Spinal cord (tissue), 10 donors: ENCODE measurements around the gene IQSEC1. TPM values are rescaled to one million over a fixed set of nuclear protein-coding genes. Genes with fewer than 3 reads are reported as not detected.

Source experiments
- DNase-seq, 6 donors: peaks; one replicate each; pipeline versions ENCODE4 v3.0.0 to v3.0.0-alpha.2; 2013 to 2015; ENCODE audit warnings: low spot score in 6 of 6, low read depth in 4 of 6
- H3K27ac ChIP-seq: one replicate; pipeline ENCODE4 v1.5.1; 2013; ENCODE audit warnings: low read depth, low read length, control low read depth
- H3K27me3 ChIP-seq: one replicate; pipeline ENCODE4 v1.6.1; 2013; ENCODE audit warnings: low read length; ENCODE audit not compliant: control insufficient read depth, insufficient read depth
- H3K36me3 ChIP-seq: one replicate; pipeline ENCODE4 v1.6.1; 2013; ENCODE audit warnings: low read length; ENCODE audit not compliant: control insufficient read depth, insufficient read depth
- H3K4me1 ChIP-seq: one replicate; pipeline ENCODE4 v1.6.1; 2013; ENCODE audit warnings: low read length; ENCODE audit not compliant: control insufficient read depth, insufficient read depth
- H3K4me3 ChIP-seq: one replicate; pipeline ENCODE4 v1.5.1; 2013; ENCODE audit warnings: low read depth, low read length, control low read depth
- H3K9me3 ChIP-seq: one replicate; pipeline ENCODE4 v1.6.1; 2013; ENCODE audit warnings: low read length; ENCODE audit not compliant: control insufficient read depth, insufficient read depth
- WGBS: methylation state at CpG from one replicate; pipeline ENCODE4 v1.1.5; 2013; ENCODE audit warnings: missing lambda C conversion rate; ENCODE audit not compliant: insufficient coverage; 5-methylcytosine and 5-hydroxymethylcytosine counted together
- polyA plus RNA-seq, 2 donors: library from polyadenylated mRNA; unstranded; fragments of 120-200 nt; gene quantifications; one replicate each; pipeline ENCODE4 v1.2.1, GENCODE V29; 2013; ENCODE audit not compliant: insufficient read length in 2 of 2
- total RNA-seq, 2 donors: library from RNA; depleted of rRNA in 1 of 2; stranded (reverse); fragments of 120-200 nt in 1 of 2; fragments of >200 nt in 1 of 2; gene quantifications; one replicate each; pipeline versions ENCODE4 v1.2.3 to v1.2.4, GENCODE V29; 2013 to 2014
- donor health status: healthy.

The IQSEC1 gene
- total and polyA plus RNA-seq, 4 donors: 40.2 to 87.1 (median 63.6) TPM

GRCh38 chr3:13098192-13098988 lies 25.2 kb upstream of the IQSEC1 start:
- no peak overlapping the region for H3K27ac ChIP-seq
- WGBS: 96% methylated on average over 6 of the region's 9 CpGs
- no peak for DNase-seq
- no peaks in the 10 kb centered on the region for H3K27me3 ChIP-seq
- H3K4me1 ChIP-seq: peaks cover 24% of the 10 kb centered on the region
- no peaks in the 10 kb centered on the region for H3K9me3 ChIP-seq
- no peaks in the 10 kb centered on the region for H3K36me3 ChIP-seq
- H3K4me3 ChIP-seq: no peak overlapping the region

DNA sequence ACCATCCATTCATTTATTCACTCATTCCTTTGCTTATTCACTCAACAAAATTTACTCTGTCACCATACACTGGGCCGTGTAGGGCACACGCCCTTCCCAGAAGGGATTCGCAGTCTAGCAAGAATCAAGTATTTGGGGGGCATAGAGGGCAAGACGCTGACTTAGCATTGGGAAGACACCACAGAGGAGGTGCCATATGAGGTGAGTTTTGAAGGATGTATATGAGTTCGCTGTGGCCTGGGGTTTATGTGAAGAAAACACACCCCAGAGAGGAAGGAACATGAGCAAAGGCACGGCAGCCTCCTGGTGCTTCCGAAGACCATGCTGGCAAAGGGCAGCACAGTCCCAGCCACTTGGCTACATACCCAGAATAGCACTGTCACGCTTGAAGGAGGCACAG lies 23.1 kb upstream of the IQSEC1 start:
- no peak for DNase-seq
- H3K4me3 ChIP-seq: no peak overlapping the region
- H3K36me3 ChIP-seq: no peaks in the 10 kb centered on the region
- no peak overlapping the region for H3K27ac ChIP-seq
- WGBS: 98% methylated on average over 4 of the region's 8 CpGs
- no peaks in the 10 kb centered on the region for H3K27me3 ChIP-seq
- H3K9me3 ChIP-seq: no peaks in the 10 kb centered on the region
- peaks cover 28% of the 10 kb centered on the region for H3K4me1 ChIP-seq

DNA sequence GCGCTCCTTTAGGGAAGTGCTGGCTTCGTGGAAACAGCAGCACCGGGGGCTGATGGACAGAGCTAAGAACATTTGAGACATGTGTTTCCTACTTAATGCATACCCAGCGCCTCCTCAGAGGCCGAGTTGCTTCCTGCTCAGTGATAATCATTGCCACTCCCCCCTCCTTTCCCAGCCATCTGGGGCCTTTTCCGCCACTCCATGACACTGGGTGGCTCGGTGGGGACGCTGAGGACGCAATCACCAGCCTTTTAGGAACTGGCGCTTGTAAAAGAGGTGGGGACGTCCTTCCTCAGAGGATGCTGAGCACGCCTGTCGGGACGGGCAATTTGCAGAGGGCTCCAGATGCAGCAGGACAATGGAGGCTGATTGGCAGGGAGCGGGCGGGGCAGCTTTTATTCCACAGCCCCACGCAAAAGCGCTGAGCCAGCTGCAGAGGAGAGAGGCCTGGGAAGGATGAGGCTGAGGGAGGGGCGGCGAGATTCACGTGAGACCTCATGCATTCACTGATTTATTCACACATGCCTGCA lies 22.2 kb upstream of the IQSEC1 start:
- H3K9me3 ChIP-seq: no peaks in the 10 kb centered on the region
- H3K27me3 ChIP-seq: no peaks in the 10 kb centered on the region
- H3K27ac ChIP-seq: no peak overlapping the region
- peak in 2 of 6 donors; percentile 75 to 78 for DNase-seq
- no peaks in the 10 kb centered on the region for H3K36me3 ChIP-seq
- 21% methylated on average over 14 of the region's 21 CpGs for WGBS
- H3K4me3 ChIP-seq: no peak overlapping the region
- peaks cover 28% of the 10 kb centered on the region for H3K4me1 ChIP-seq

DNA sequence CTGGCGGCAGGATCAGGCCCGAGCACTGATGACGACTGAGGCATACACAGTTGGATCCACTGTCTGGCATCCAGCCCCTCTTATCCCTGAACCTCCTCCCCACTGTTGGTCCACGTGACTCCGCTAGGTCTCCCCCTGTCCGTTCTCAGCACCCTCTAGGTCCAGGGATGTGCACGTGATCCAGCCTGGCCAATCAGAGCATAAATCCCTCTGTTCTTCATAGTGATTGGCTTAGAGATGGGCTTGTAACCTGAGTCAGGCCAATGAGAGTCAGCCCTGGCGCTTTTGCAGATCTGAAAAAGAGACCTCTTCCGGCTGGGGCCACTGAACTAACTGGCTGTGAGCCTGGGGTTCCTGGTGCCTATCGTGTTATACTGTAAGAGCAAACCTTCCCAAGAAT lies 20.5 kb upstream of the IQSEC1 start:
- H3K4me3 ChIP-seq: no peak overlapping the region
- H3K27me3 ChIP-seq: no peaks in the 10 kb centered on the region
- DNase-seq: no peak
- no peaks in the 10 kb centered on the region for H3K36me3 ChIP-seq
- 68% methylated on average over 10 of the region's 10 CpGs for WGBS
- H3K27ac ChIP-seq: no peak overlapping the region
- H3K9me3 ChIP-seq: no peaks in the 10 kb centered on the region
- H3K4me1 ChIP-seq: peaks cover 28% of the 10 kb centered on the region

GRCh38 chr3:13092621-13093617 lies 19.7 kb upstream of the IQSEC1 start:
- H3K4me3 ChIP-seq: no peak overlapping the region
- H3K36me3 ChIP-seq: no peaks in the 10 kb centered on the region
- H3K9me3 ChIP-seq: no peaks in the 10 kb centered on the region
- H3K4me1 ChIP-seq: peaks cover 30% of the 10 kb centered on the region
- peak in 2 of 6 donors; percentile 57 to 72 for DNase-seq
- H3K27ac ChIP-seq: no peak overlapping the region
- WGBS: 67% methylated on average over 18 of the region's 23 CpGs
- H3K27me3 ChIP-seq: no peaks in the 10 kb centered on the region

GRCh38 chr3:13091898-13092611 lies 18.8 kb upstream of the IQSEC1 start:
- Histone ChIP-seq H3K4me1 (peaks cover 33% of the 10 kb centered on the region), H3K36me3 (no peaks in the 10 kb centered on the region), H3K27ac (no peak overlapping the region), H3K27me3 (no peaks in the 10 kb centered on the region), H3K4me3 (no peak overlapping the region), H3K9me3 (no peaks in the 10 kb centered on the region)
- DNase-seq: peak in 4 of 6 donors; percentile 49 to 93 (median 78)
- WGBS: 27% methylated on average over 18 of the region's 20 CpGs

- peaks cover 18% of the 10 kb centered on the region for H3K4me1 ChIP-seq
- DNase-seq: no peak
- H3K27me3 ChIP-seq: no peaks in the 10 kb centered on the region
- no peaks in the 10 kb centered on the region for H3K36me3 ChIP-seq
- H3K4me3 ChIP-seq: no peak overlapping the region
- WGBS: 67% methylated on average over 14 of the region's 14 CpGs
- no peak overlapping the region for H3K27ac ChIP-seq
- no peaks in the 10 kb centered on the region for H3K9me3 ChIP-seq
Observed at GRCh38 chr3:13088028-13089006, 15.1 kb upstream of the IQSEC1 start.

- no peak for DNase-seq
- Histone ChIP-seq H3K9me3 (no peaks in the 10 kb centered on the region), H3K27ac (no peak overlapping the region), H3K27me3 (no peaks in the 10 kb centered on the region), H3K4me3 (no peak overlapping the region), H3K36me3 (no peaks in the 10 kb centered on the region), H3K4me1 (peaks cover 12% of the 10 kb centered on the region)
- 81% methylated on average over 7 of the region's 11 CpGs for WGBS
Observed at GRCh38 chr3:13087320-13087990, 14.2 kb upstream of the IQSEC1 start.
